Measurements from ENCODE around the gene PPP1R13B.

PPP1R13B gene

DNA sequence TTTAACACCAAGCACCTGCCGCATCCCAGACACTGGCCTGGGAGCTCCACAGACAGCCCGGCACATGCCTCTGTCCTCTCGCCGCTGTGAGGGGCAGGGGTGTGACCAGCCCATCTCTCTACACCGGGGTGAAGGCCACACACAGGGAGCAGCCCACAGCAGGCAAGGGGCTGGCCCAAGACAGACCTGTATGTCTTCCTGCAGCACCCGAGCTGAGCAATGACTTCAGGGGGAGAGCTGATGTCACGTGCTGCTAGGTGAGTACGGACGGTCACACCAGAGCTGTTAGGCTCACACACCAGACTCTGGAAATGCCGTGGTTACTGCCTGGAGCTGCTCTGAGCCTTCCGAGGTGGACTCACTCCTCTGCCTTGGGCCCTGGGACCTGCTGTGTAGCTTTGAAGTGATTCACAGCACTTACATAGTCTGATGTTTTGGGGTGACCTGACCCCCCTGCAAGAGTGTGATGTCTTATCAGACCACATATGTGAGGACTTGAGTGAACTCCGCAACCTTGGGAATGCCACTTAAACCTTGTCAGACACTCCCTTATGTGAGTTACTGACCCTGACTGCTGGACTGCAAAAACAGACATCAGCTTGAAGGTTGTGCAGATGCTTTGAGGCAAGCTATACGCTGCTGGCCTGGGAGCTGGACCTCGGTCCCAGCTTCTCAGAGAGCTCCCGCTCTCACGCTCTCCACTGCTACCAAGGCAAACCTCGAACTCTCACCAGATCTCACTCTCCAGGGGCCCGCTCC lies 133.9 kb downstream of the PPP1R13B start:
- peaks cover 2% of the 10 kb centered on the region for H3K27me3 Mint-ChIP-seq
- peaks cover 31% of the 10 kb centered on the region for H3K36me3 Mint-ChIP-seq (ENCODE audit: low read depth)
- peak overlapping the region; percentile 86 for H3K4me3 Mint-ChIP-seq
- peaks cover 34% of the 10 kb centered on the region for H3K4me1 Mint-ChIP-seq
- no peaks in the 10 kb centered on the region for H3K9me3 Mint-ChIP-seq
- ATAC-seq (no peak), DNase-seq (no peak)
- H3K27ac Mint-ChIP-seq = peak overlapping the region; percentile 95

DNA sequence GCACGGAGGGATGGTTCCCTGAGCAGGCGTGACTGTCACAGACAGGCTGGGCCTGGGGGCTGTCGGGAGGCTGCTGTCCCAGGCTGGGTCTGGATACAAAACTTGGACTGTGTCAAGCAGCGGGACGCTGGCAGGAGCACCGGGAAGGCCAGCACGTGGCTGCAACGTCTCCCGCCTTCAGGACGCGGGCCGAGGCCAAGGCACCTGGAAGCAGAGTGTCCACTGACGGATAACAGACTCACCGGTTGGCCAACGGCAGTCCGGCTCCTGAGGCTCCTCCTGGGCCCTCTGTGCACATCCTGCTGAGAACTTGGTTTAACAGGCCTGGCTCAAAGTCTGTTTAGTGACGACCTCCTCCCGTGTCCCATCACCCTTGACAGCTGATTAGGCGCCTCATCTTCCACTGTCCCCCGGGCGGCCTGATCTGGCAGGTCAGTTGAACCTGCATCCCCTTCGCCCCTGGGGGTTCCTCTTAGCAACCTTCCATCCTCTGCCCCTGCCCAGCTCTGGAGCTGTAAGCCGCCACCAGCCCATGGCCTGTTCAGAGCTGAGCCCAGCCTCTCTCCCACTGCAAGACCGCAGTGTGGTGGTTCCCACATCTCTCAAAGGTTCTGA lies 134.6 kb downstream of the PPP1R13B start:
- Mint-ChIP-seq H3K9me3 (no peaks in the 10 kb centered on the region), H3K36me3 (ENCODE audit: low read depth) (peaks cover 32% of the 10 kb centered on the region), H3K27ac (peak overlapping the region; percentile 70), H3K27me3 (peaks cover 2% of the 10 kb centered on the region), H3K4me1 (peaks cover 33% of the 10 kb centered on the region), H3K4me3 (peak overlapping the region; percentile 24)
- ATAC-seq (no peak), DNase-seq (no peak)

DNA sequence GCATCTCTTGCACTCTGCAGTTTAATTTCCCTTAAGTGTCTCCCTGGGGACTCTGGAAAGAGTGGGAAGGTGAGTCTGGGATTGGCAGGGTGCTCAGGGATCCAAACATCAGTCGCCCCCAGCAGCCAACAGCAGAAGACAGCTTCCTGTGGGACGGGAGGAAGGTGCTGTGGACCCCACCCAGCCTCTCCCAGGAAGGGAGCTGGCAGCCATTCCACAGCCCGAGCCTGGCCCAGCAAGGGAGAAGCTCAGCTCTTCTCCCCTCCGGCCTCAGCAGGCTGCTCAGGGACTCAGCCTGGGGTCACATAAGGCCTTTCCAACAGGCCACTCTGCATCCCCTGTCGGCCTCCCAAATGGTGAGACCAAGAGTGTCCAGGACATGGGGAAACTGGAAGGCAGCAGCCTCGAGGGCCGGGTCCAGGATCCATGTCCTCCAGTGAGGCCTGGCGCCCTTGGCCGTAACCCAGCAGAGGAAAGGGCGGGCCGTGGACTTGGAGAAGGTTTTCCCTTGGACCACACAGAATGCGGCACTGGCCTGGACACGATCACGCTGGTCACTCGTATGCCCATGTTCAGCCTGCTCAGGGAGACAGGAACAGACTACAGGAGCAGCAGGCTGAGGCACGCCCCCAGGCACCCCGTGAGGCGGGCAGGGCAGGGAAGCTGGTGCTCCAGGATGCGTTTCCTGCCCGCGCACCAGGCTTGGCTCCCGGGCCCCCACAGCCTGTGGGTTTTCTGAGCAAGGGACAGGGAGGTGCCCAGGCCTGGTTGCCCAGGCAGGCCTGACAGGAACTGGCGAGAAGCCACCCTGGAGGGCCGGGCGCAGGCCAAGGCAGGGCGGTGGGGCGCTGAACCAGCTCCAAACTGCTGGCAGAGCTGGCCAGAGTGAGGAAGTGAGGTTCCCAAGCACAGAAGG lies 135.6 kb downstream of the PPP1R13B start:
- no peak for DNase-seq
- Mint-ChIP-seq H3K27me3 (peaks cover 2% of the 10 kb centered on the region), H3K36me3 (ENCODE audit: low read depth) (peaks cover 32% of the 10 kb centered on the region), H3K27ac (no peak overlapping the region), H3K4me3 (no peak overlapping the region), H3K9me3 (no peaks in the 10 kb centered on the region), H3K4me1 (peaks cover 26% of the 10 kb centered on the region)
- no peak for ATAC-seq

DNA sequence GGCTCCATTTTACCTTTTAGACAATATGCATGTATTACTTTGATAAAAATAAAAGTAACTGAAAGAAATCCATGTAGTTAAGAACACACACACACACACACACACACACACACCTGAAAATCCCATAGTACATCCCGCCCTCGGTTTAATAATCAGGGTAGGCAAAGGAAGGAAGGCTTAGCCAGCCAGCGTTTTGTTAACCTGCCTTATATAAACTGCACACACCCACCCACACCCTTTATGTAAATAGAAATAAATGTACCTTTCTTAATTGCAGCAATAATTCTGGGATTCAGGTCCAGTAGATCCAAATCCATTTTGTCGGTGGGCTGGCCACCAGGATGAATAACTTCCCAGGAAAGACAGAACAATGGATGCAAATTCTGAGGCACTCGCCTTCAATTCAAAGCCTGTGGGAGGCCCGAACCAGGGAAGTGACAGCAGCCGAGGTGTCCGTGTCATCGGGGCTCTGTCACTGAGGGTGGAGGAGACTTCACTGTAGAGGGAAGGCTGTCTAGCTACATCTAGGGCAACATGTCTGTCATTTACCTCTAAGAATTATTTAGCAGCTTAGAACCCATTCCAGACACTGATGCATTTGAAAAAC lies 136.5 kb downstream of the PPP1R13B start:
- H3K4me3 Mint-ChIP-seq = no peak overlapping the region

DNA sequence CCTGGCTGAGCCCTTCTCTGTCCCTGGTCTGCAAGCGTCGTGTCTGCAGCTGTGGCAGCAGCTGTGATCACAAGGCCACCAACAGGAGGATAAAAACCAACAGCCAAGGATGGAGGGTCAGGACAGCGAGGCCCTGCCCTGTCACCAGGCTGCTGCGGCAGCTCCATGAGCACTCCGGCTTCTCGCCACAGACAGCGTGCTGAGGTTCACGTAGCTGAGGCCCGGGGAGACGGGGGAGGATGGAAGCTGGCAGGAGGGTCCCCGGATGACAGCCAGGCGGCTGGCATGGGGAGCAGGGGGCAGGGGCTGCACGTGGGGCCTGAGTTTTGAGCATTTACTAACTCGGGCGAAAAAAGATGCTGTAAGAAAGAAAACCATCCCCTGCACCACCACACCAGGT lies 137.6 kb downstream of the PPP1R13B start:
- Mint-ChIP-seq H3K4me3 (no peak overlapping the region), H3K36me3 (ENCODE audit: low read depth) (peaks cover 31% of the 10 kb centered on the region), H3K27me3 (no peaks in the 10 kb centered on the region), H3K27ac (no peak overlapping the region), H3K9me3 (no peaks in the 10 kb centered on the region), H3K4me1 (peaks cover 22% of the 10 kb centered on the region)
- DNase-seq (no peak), ATAC-seq (no peak)

More for the DNA sequence above, 136.5 kb downstream of the PPP1R13B start:
- ATAC-seq (no peak), DNase-seq (no peak)
- H3K36me3 Mint-ChIP-seq (ENCODE audit: low read depth) = peaks cover 32% of the 10 kb centered on the region
- no peaks in the 10 kb centered on the region for H3K9me3 Mint-ChIP-seq
- peaks cover 23% of the 10 kb centered on the region for H3K4me1 Mint-ChIP-seq
- H3K27ac Mint-ChIP-seq = no peak overlapping the region
- peaks cover 2% of the 10 kb centered on the region for H3K27me3 Mint-ChIP-seq

DNA sequence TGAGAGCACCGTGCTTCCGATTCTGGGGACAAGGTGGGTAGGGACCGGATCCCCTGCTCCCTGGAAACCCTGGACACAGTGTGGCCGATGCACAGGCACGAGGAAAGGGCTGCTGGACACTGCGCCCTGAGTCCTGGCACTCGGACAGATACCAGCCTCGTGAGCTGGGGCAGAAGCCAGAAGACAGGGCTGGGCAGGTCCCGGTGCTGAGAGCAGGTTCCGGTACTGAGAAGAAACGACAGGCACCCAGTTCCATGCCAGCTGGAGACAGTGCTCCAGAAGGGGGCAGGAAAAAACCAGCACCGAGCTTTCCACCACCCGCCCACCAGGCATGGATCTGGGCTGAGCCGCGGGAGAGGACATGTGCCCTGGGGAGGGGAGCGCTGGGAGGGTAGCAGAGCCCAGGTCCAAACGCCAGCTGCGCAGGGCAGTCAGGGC lies 138.6 kb downstream of the PPP1R13B start:
- H3K27ac Mint-ChIP-seq = peak overlapping the region; percentile 20

DNA sequence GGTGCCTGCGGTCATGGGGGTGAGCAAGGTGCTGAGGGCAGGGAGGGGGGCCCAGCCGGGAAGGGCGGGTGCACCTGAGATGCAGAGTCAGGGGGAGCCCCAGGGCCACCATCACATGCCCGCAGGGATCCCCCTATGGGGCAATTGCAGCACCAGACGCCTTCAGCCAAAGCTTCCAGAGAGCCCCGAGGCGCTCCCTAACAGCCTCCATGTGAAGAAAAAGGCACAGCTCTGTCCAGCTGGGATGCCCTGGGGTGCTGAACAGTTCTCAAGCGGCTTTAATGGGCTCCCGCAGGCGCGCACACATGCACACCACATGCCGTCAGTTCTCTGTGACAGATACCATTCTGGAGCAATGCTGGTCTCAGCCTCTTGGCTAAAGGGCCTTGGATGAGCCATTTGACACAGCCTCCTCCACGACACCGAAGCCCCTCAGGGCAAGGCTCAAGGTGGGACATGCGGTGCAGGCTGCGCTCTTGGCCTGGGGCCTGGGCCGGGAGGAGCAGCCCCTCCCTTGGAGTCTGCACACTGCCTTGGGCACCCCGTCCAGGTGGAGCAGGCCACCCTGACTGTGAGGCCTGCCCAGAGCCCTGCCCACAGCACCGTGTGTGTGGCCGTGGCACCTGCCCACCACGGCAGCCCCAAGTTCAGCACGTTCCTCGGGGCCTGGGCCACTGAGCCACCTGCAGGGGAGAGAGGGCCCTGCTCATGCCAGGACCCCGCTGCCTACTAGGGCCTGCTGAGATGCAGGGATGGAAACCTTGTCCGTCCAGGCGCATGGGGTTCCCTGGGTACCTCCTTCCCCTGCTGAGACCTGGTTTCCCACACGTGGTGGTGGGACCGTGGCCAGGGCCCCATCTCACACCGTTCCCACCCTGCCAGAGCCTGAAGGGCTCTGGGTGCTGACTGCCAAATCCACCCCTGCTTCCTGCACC lies 139.8 kb downstream of the PPP1R13B start:
- ATAC-seq (no peak), DNase-seq (no peak)
- Mint-ChIP-seq H3K27me3 (no peaks in the 10 kb centered on the region), H3K9me3 (no peaks in the 10 kb centered on the region), H3K4me3 (no peak overlapping the region), H3K27ac (no peak overlapping the region), H3K36me3 (ENCODE audit: low read depth) (peaks cover 27% of the 10 kb centered on the region), H3K4me1 (peaks cover 8% of the 10 kb centered on the region)

More for the DNA sequence above, 138.6 kb downstream of the PPP1R13B start:
- Mint-ChIP-seq H3K4me3 (no peak overlapping the region), H3K36me3 (ENCODE audit: low read depth) (peaks cover 28% of the 10 kb centered on the region), H3K27me3 (no peaks in the 10 kb centered on the region), H3K4me1 (peaks cover 15% of the 10 kb centered on the region), H3K9me3 (no peaks in the 10 kb centered on the region)
- no peak for ATAC-seq
- no peak for DNase-seq

DNA sequence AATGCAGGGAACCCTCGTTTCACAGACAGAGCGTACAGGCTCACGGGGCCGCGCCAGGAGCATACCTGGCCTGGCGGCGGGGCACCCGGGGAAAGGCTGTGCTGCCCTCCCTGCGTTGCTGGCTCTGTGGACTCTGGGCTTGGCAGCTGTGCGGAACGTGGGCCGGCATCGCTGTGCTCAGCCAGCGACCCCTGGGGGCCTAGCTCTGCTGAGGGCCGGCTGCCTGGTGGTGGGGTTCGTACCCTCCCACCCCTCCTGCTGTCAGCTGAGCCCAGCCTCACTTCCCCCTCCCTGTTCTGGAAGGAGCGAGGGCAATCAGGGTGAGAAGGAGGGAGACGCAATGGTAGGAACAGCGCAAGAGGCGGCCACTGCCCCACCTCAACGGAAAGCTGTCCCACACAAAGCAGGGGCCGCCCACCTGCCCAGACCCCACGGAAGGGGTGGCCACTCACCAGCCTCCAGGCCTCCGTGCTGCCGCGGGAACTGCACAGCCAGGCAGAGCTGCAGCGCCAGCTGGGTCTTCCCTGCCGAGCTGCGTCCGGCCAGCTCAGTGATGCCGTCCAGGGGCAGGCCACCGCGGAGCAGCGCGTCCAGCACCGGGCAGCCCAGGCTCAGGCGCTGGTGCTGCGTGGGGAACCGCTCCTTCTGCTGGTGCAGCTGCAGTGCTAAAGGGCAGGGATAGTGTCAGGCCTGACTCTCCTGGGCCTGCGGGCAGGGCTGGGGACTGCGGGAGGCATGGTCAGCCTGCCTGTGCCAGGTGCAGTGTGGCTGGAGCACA lies 140.6 kb downstream of the PPP1R13B start:
- Mint-ChIP-seq H3K4me1 (peaks cover 6% of the 10 kb centered on the region), H3K9me3 (no peaks in the 10 kb centered on the region), H3K4me3 (no peak overlapping the region), H3K36me3 (ENCODE audit: low read depth) (peaks cover 29% of the 10 kb centered on the region), H3K27me3 (no peaks in the 10 kb centered on the region), H3K27ac (no peak overlapping the region)
- DNase-seq (no peak), ATAC-seq (no peak)

DNA sequence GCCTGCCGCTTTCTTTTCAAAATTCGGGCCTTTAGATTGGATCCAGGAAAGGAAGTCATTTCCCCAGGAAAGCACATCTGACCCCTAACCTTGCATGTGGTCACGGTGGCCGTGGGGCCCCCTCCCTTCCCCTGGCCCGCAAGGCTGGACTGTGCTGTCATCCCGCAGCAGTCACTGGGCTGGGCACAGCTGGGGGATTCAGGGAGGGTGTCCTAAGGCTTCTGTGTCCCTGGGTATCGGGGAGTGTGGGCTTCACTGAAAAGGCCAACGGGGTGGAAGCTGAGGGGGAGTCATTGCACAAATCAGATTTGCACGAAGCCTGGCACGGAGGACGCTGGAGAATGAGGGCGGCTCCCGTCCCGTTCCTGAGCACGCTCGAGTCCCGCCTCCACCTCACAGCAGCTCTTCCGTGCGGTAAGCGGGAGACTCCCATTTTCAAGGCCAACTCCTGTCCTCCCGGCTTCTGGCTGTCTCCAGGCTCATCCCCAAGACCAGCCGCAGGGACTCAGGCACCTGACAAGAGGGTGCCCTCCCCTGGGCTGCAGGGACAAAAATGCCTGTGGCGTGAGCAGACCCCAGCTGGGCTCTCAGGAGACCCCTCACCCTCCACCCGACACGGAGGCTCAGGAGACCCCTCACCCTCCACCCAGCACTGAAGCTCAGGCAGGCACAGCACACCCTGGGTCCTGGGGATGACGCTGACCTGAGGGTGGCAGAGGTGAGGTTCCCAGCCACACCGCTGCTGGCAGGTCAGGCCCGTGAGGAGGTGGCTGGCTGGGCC lies 141.7 kb downstream of the PPP1R13B start:
- H3K4me3 Mint-ChIP-seq = no peak overlapping the region
- H3K27me3 Mint-ChIP-seq = no peaks in the 10 kb centered on the region
- H3K4me1 Mint-ChIP-seq = peaks cover 1% of the 10 kb centered on the region
- no peak overlapping the region for H3K27ac Mint-ChIP-seq
- peaks cover 23% of the 10 kb centered on the region for H3K36me3 Mint-ChIP-seq (ENCODE audit: low read depth)
- ATAC-seq (no peak), DNase-seq (no peak)
- no peaks in the 10 kb centered on the region for H3K9me3 Mint-ChIP-seq

DNA sequence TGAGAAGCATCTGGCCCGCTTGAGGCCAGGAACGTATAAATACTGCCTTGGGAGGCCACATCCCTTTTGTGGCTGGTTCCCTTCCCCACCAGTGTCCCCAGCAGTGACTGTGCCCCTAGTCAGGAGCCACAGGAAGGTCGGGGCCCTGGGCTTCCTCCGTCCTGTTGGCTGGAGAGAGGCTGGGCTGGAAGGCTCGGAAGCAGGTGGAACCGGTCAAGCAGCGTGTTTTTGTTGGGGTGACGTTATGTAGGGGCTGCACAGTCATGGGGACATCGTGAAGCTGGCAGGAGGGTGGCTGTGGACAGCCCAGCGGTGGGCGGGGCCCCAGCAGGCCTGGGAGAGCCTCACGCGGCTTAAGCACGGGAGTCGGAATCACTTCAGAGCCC lies 142.3 kb downstream of the PPP1R13B start:
- H3K9me3 Mint-ChIP-seq = no peaks in the 10 kb centered on the region
- H3K36me3 Mint-ChIP-seq (ENCODE audit: low read depth) = peaks cover 23% of the 10 kb centered on the region
- H3K4me1 Mint-ChIP-seq = peaks cover 1% of the 10 kb centered on the region
- ATAC-seq (no peak), DNase-seq (no peak)
- H3K4me3 Mint-ChIP-seq = no peak overlapping the region
- peak overlapping the region; percentile 52 for H3K27ac Mint-ChIP-seq
- H3K27me3 Mint-ChIP-seq = no peaks in the 10 kb centered on the region

DNA sequence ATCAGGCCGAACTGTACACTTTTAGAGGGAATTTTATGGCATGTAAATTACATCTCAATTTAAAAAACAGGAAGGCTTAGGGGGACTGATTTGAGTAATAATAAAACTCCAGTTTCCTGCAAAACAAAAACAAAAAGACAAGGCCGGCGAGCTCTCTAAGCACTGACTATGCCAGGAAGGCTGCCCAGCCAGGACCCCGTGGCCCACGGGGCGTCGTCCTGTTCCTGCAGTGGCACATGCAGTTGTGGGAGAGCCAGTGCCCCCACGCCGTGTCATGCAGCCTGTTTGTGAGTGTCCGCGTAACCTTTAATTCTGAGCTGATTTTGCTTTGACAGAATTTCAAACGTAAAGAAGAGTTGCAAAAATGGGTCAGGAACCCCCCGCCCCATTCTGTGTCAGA lies 142.7 kb downstream of the PPP1R13B start:
- H3K27me3 Mint-ChIP-seq = no peaks in the 10 kb centered on the region
- peak overlapping the region; percentile 52 for H3K27ac Mint-ChIP-seq
- ATAC-seq (no peak), DNase-seq (no peak)
- H3K9me3 Mint-ChIP-seq = no peaks in the 10 kb centered on the region
- peaks cover 23% of the 10 kb centered on the region for H3K36me3 Mint-ChIP-seq (ENCODE audit: low read depth)
- no peak overlapping the region for H3K4me3 Mint-ChIP-seq
- H3K4me1 Mint-ChIP-seq = peaks cover 1% of the 10 kb centered on the region
